GM18511 (cell line): ENCODE data around the gene APPL2.

Experiments
- ATAC-seq: cut with Tn5 transposase; IDR thresholded peaks from one replicate; pipeline ENCODE4 v1.9.1; 2021; ENCODE audit warnings: mild to moderate bottlenecking, moderate library complexity; ENCODE audit not compliant: unreplicated experiment

The APPL2 gene

DNA sequence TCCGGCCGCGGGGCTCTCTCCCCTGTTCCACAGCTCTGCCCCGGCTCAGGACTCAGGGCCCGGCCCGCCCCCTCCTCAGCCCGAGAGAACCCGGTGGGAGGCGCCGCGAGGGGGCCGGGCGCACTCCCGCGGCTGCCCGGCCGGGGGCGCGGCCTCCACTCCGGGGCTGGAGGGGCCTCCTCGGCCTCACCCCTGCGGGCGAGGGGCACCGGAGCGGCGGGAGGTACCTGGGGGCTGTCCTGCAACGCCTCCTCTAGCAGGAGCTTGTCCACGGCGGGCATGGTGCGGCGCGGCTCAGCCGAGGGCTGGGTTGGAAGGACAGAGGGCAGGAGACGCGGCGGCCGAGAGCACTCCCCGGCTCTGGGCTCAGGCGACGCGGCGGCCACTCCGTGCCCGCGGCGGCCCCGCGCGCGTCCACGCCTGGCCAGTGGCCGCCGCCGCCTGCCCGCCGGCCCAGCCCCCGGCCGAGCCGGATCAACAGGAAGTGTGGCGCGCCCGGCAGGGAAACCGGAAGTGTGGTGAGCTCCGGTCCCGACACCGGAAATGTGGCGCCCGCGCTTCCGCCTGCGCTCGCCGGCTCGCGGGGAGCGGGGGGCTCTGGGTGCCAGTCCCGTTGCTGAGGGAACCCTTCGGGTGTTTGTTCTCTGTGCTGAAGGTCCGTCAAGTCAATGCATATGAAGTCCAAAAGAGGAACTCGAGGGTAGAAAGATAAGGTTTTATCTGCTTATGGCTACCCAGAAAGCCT, at the start of gene APPL2:
Gene APPL2 (minus strand): TSS at position 443 of the 745 bp plus-strand sequence. CDS start 162 bp downstream, at position 281.
- ATAC-seq, result peak; percentile 89

GRCh38 chr12:105285378-105285777, 49.4 kb upstream of the APPL2 start:
- no peak for ATAC-seq

DNA sequence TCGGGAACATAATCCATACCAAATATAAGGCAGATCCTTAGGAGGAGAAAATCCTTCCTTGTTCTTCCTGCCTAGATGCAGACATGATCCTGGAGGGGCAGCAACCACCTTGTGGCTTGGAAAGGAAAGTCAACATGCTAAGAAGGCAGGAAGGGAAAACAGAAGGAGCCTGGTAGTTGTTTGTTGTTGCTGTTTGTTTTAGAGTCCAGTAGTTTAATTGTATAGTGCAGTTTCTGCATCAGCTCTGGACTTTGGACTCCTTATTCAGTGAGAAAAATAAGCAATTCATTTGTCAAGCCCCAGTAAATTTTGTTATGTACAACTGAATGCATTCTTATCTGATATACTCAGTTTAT, 45.7 kb upstream of the APPL2 start:
- ATAC-seq, result no peak

DNA sequence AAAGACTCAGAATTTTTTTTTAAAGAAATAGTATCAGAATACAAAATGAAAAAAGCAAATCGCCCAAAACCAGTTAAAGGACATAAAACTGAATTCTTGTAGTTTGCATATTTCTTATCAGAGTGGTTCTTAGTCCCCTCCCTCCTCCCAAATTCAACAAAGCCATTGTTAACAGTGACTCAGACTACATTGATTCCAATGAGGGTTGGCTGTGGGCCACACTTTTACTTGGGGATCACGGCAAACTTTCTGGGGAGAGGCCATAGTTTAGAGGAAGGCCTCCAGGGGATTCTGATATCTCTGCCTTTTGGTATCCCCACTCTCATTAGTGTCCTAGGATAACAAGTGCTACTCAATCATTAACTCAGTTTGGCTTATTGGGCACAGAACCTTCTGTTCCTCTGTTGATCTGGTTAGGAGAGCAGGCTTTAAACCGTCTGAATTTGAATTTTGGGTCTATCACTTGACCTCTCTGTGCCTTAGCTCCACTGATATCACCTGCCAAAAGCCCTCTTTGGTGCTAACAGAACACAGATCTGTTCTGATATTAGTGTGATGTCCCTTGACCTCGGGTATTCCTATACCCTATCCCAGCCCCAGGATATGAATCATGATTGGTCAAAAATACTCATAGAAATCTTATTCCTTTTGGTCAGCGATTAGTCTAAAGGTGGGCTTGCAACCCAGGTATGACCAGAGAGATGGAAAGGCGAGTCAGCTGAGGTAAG, 45.2 kb upstream of the APPL2 start:
- ATAC-seq, result no peak

- no peak for ATAC-seq
Measured at GRCh38 chr12:105279460-105280056, 43.6 kb upstream of the APPL2 start.

- no peak for ATAC-seq
Measured at GRCh38 chr12:105278043-105278697, 42.2 kb upstream of the APPL2 start.

DNA sequence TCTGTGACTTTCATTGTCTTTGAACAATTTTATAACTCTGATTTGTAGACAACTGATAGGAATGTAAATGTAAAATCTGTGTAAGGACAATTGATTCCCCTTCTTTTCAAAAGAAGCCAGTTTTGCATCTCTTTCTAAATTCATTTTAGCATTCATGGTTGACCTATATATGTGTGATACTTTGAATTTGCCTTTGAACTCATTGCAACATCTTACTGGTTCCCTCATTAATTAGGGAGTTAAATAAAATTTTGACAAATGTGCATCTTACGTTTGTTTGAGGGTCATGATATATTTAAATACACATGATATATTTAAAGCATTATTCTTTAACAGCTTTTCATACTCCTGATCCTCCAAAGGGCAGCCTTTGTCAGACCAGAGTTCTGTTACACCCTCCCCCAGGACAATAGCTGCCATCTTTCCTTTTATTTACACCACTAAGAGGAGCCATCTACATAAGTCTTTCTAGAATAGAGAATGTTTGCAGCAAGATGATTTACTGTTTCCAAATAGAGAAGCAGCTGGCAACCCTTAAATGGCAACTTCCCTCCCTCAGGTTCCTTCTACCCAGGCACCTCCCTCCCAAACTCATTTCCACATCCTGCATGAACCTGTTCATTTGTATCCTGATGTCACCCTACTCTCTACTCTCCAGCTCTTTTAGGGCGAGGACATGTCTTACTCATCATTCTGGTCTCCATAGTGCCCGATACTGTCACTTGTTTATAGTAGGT, 40.2 kb upstream of the APPL2 start:
- ATAC-seq, result no peak

DNA sequence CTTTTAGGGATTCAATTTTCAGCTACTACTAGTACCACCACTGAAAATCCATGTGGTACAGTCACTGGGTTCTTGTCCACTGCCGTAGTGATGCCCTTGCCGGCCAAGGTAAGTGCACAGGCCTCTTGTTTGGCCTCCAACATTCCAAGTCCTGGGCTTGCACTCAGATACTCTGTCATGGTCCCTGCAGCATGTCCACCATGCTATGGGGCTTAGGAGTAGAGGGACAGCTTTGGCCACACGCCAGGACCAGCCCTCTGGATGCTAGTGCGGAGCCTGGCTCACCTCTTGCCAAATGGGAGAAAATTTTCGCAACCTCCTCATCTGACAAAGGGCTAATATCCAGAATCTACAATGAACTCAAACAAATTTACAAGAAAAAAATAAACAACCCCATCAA, 38.6 kb upstream of the APPL2 start:
- no peak for ATAC-seq

DNA sequence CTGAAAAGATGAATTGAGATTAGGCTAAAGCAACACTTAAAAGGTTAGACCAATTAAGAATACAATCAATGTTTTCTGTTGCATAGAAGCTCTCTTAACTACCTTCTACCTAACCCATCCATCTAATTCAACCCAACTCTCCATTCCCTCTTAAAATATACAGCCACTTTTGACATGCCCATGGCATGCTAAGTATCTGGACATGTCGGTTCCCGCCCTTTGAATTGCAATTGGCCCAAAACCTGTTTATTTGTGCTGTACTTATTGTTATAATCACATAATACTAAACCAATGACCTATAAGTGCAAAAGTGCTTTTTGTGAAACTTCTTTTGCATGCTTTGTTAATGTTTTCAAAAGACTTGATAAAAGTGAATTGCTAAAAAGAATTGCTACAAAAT, 37.6 kb upstream of the APPL2 start:
- no peak for ATAC-seq

DNA sequence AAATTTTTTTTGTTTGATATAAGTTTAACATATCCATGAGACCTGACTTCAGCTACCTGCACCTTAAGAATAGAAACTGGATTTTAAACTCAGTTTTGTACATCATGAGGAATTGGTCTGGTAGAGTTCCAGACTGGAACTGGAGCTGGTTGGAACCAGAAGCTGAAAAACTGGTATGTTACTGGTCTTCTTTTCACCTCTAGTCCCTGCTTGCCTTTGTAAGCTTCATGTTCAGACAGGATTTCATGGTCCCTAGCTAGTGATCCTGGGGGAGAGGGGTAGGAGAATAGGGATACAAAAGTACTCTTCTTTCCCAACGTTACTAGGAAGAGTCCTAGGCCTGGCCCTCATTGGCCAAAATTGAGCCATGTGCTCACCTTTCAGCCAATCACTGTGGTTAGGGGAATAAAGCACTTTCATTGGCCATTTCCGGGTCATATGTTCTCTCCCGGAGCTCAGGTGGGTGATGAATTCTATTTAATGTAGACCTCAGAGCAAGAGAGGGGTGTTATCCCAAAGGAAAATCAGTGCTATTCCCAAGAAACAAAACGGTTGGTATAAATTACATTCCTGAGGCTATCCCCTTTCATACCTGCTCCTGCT, 36.9 kb upstream of the APPL2 start:
- no peak for ATAC-seq

DNA sequence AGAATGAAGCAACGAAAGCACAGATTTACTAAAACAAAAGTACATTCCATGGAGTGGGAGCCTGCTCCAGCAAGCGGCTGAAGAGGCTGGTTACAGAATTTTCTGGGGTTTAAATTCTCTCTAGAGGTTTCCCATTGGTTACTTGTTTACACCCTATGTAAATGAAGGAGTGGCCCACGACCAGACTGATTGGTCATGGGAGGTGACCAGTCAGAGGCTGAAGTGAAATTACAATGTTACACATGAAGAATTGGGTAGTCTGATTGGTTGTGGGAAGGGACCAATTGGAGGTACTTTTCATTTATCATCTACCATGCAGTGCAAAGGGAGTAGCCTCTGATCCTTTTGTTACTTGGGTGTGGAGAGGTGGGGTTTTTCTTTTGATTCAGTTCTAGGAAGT, 36.2 kb upstream of the APPL2 start:
- no peak for ATAC-seq

DNA sequence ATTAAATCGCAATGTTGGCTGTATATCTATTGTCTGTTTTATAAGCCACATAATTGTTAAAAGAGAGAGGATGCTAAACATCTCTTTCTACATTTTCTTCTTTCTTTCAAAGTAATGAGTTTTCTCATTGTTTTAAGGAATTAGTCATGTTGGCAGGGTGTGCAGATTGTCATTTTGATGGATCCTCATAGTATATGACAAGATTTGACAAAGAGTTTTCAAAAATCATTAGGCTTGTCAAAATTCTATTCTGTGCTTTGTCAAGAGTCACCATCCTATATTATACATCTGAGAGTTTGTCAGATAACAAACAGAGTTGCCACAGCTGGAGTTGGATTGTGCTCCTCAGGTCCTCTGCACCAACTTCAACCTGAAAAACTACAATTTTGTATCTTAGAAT, 35.4 kb upstream of the APPL2 start:
- no peak for ATAC-seq

DNA sequence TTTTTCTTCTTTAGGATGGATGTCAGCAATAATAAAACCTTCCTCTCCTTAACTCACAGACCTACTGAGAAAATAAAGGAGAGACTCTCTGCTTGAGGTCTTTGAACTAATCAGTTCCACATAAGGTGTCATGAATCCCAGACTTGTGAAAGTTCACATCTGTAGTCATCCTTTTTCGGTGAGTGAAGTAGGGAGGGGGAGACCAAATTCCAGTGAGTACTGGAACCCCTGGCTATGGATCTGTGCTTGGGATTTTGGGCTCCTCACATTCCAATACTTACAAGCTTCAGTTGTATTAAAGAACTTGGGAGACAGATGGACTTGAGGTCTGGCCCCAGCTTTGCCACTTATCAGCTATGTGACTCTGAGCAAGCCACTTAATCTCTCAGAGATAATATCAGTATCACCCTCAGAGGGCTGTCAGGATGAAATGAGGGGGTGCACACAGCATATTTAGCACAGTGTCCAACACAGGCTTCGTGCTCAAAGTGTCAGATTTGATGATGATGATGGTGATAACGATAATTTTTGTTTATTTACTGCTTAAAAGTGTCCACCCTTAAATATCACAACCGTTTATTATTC, 34.8 kb upstream of the APPL2 start:
- ATAC-seq, result no peak

DNA sequence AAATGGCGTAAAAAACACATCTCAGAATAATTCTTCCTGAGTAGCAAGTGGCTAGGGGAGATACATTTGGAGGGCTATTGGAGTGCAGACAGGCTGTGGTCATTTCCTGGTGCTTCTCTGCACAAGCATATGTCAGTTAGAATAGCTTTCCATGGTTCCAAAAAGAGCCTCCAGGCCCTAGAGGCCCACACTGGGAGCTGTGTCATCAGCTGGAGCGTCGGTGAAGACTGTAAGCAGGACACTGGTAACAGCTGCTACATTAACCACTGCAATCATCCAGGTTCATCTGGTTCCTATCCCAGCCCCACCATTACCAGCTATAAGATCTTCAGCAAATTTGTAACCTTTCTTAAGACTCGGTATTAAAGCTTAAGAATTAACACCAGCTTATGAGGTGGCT, 31.7 kb upstream of the APPL2 start:
- ATAC-seq, result no peak

- no peak for ATAC-seq
Measured at GRCh38 chr12:105264771-105265170, 28.8 kb upstream of the APPL2 start.

GRCh38 chr12:105262461-105263184, 26.6 kb upstream of the APPL2 start:
- no peak for ATAC-seq

GRCh38 chr12:105261010-105261409, 25.0 kb upstream of the APPL2 start:
- peak; percentile 54 for ATAC-seq

DNA sequence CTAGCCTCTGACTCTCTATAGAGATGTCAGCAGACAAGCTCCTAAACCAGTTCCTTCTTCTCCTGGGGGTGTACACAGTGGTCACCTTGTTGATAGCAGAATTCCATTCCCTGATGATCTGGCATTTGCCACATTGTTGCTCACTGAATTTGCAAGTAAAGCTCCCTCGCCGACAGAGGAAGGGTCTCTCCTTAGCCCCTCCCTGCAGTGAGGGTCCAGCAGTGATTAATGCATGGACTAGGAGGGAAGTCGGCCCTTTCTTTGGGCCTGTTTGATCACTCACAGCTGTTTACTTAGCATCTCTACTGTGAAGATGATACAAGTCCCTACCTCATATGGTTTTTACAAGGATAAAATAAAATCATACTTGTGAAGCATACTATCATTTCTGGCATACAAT, 23.3 kb upstream of the APPL2 start:
- ATAC-seq, result no peak

GRCh38 chr12:105257321-105257728, 21.4 kb upstream of the APPL2 start:
- ATAC-seq, result no peak

- ATAC-seq, result no peak
Measured at GRCh38 chr12:105256921-105257320, 20.9 kb upstream of the APPL2 start.
